ENCODE data around the gene TIAM2.

The TIAM2 gene

DNA sequence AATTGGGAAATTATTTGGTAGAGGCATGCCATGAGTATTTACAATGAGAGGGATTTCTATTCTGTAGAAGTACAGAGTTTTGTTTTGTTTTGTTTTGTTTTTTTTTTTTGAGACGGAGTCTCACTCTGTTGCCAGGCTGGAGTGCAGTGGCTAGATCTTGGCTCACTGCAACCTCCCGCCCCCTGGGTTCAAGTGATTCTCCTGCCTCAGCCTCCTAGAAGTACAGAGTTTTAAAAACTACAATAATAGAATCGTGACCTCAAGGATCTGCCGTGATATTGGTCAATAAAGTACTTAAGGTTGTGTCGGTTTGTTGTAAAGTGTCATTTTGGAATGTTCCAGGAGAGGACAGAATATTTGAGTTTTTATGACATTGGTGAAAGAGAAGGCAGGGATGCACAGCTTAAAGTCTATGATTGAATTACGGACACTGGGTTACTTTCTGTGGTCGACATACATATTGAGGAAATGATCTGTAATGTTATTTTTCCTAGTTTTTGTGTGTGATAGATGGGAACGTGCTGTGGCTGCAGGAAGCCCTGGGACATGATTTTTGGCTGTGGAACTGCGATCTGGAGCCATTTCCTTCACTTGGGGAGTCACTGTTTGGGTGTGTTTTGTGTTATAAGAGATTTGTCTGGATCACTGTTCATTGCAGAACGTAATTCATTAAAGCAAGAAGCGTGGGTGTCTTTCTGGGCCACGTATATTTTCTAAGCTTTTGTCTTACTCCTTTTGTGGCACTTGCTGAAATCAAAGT, 59.6 kb downstream of the TIAM2 start:
- DNase-seq (ENCODE audit: low read depth) = no peak
- TF ChIP-seq, protein P1, sequence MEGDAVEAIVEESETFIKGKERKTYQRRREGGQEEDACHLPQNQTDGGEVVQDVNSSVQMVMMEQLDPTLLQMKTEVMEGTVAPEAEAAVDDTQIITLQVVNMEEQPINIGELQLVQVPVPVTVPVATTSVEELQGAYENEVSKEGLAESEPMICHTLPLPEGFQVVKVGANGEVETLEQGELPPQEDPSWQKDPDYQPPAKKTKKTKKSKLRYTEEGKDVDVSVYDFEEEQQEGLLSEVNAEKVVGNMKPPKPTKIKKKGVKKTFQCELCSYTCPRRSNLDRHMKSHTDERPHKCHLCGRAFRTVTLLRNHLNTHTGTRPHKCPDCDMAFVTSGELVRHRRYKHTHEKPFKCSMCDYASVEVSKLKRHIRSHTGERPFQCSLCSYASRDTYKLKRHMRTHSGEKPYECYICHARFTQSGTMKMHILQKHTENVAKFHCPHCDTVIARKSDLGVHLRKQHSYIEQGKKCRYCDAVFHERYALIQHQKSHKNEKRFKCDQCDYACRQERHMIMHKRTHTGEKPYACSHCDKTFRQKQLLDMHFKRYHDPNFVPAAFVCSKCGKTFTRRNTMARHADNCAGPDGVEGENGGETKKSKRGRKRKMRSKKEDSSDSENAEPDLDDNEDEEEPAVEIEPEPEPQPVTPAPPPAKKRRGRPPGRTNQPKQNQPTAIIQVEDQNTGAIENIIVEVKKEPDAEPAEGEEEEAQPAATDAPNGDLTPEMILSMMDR (IDR thresholded peaks at IDR 0.05; ENCODE audit: low read depth, low read length, missing control alignments) = no peak
- H3K4me3 ChIP-seq (ENCODE audit: low read depth, low read length) = no peak overlapping the region

DNA sequence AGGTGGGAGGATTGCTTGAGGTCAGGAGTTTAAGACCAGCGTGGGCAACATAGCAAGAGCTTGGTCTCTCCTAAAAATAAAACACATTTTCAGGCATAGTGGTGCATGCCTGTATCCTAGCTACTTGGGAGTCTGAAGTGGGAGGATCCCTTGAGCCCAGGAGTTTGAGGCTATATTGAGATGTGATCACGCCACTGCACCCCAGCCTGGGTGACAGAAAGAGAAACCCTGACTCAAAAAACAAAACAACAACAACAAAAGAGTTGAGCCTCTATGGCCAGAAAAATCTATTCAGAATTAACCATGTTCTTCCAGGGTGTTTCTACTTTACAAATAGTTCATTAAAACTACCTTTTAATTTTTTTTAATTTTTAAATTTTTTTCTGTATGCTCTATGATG, 60.6 kb downstream of the TIAM2 start:
- no peak for DNase-seq (ENCODE audit: low read depth)
- no peak overlapping the region for H3K4me3 ChIP-seq (ENCODE audit: low read depth, low read length)
- TF ChIP-seq, protein P1 (IDR thresholded peaks at IDR 0.05; ENCODE audit: low read depth, low read length, missing control alignments) = no peak

DNA sequence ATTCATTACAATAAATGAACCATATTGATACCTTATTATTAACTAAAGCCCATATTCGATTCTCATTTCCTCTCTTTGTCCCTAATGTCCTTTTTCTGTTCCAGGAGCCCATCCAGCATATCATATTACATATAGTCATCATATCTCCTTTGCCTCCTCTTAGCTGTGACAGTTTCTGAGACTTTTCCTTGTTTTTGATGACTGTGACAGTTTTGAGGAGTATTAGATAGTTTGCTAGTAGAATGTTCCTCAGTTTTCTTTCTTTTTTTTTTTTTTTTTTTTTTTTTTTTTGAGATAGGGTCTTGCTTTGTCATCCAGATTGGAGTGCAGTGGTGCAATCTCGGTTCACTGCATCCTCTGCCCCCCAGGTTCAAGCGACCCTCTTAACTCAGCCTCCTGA, 61.6 kb downstream of the TIAM2 start:
- H3K4me3 ChIP-seq (ENCODE audit: low read depth, low read length) = no peak overlapping the region
- DNase-seq (ENCODE audit: low read depth) = no peak
- TF ChIP-seq, protein P1 (IDR thresholded peaks at IDR 0.05; ENCODE audit: low read depth, low read length, missing control alignments) = no peak

DNA sequence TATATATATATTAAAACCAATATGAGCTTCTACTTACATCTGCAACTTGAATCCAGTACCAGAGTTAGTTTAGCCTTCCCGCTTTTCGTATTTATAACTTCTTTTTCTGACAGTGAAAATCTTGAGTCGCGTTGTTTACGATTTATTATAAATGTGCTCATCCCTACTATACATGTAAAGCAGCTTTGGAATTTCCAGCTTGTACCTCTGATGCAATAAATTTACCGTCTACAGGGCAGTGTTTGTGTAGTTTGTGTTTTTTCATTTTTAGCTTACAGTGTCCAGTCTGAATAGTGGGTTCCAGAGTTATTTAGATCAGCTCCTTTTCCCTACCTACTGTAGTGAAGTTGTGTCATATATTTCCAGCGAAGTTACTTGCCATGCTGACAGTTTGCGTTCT, 66.3 kb downstream of the TIAM2 start:
- no peak overlapping the region for H3K4me3 ChIP-seq (ENCODE audit: low read depth, low read length)
- TF ChIP-seq, protein P1 (IDR thresholded peaks at IDR 0.05; ENCODE audit: low read depth, low read length, missing control alignments) = no peak
- DNase-seq (ENCODE audit: low read depth) = no peak

DNA sequence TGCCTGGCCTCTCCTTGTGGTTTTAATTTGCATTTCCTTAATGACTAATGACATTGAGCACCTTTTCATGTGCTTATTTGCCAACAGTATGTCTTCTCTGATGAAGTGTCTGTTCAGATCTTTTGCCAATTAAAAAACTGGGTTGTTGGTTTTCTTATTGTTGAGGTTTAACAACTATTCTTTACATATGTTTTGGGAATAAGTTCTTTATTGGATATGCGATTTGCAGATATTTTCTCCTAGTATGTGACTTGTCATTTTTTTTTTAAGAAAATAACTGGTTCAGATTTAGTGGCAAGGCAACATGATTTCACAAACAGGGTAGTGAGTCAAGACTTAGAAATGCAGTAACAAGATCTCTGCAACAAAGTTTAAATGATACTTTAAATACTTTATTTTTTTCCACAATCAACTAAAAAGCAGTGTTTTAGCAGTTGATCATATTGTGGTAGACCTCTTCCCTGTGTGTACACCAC, 67.8 kb downstream of the TIAM2 start:
- DNase-seq (ENCODE audit: low read depth) = no peak
- no peak overlapping the region for H3K4me3 ChIP-seq (ENCODE audit: low read depth, low read length)
- TF ChIP-seq, protein P1 (IDR thresholded peaks at IDR 0.05; ENCODE audit: low read depth, low read length, missing control alignments) = no peak

DNA sequence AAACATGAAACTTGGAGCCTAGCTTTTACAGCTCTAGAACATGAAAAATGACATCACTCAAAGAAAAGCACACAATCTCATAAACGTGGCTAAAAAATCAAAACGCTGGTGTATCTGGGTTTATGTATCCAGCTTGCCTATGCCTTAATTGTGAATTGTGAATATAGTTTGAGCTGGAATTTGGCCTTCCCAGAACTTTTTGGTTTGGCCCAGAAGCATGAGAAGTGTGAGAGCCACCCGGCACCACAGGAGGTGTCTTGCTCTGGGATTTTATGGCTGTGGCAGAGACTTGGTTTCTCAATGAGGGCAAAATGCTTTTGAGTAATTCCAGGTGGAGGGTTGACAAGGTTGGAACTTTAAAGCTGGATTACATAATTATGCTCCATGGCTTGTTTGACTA, 69.2 kb downstream of the TIAM2 start:
- TF ChIP-seq, protein P1 (IDR thresholded peaks at IDR 0.05; ENCODE audit: low read depth, low read length, missing control alignments) = no peak
- DNase-seq (ENCODE audit: low read depth) = no peak
- H3K4me3 ChIP-seq (ENCODE audit: low read depth, low read length) = no peak overlapping the region

DNA sequence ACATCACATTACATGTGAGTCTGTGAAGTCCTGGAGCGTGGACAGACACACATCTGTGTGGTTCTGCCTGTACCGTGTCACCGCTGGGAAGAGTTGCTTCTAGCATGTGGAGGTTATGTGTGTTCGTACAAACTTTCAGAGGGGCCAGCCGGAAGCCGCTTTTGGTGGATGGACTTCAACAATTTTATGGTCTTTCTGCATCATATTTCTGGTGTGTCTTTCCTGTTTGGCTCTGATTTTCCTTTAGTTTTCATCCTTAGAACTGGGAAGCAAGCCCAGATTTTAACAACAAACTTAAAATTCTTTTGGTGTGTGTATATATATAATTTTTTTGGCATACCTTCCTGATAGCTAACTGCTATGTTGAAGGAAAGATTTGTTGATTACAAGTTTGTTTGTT, 71.2 kb downstream of the TIAM2 start:
- DNase-seq (ENCODE audit: low read depth) = no peak
- TF ChIP-seq, protein P1 (IDR thresholded peaks at IDR 0.05; ENCODE audit: low read depth, low read length, missing control alignments) = no peak
- H3K4me3 ChIP-seq (ENCODE audit: low read depth, low read length) = no peak overlapping the region
